H1 (cell line): ENCODE data around the gene NRXN2. TPM values are rescaled to one million over a fixed set of nuclear protein-coding genes. Genes with fewer than 3 reads are reported as not detected.
A peak's percentile ranks its signal among the peaks of the same experiment; 100 is the strongest.

Source experiments
- CTCF ChIA-PET: fragments of 300-600 bp; sonication (Branson Sonifier 250); formaldehyde crosslinking; loops from one replicate; lab custom pipeline; 2021; ENCODE audit not compliant: partially characterized antibody; lab: Charles Lee
- POLR2A ChIA-PET: fragments of 300-600 bp; sonication (Branson Sonifier 250); formaldehyde crosslinking; loops from one replicate; lab custom pipeline; 2021; ENCODE audit warnings: inconsistent platforms; ENCODE audit not compliant: partially characterized antibody; lab: Charles Lee
- DNase-seq, 2 experiments: peaks; one replicate each; pipeline versions ENCODE4 v3.0.0 to v3.0.0-alpha.2; 2010 to 2022; ENCODE audit warnings: low spot score in 2 of 2, low read depth in 1 of 2, mixed read lengths in 1 of 2
- FAIRE-seq: peaks from 2 replicates; lab custom pipeline; 2011; peaks lifted over from hg19 to GRCh38; lab: Jason Lieb, UNC
- H2AFZ ChIP-seq: 2 replicates; pipeline ENCODE4 v1.8.1; 2012; ENCODE audit warnings: low read length, inconsistent platforms
- H2AK5ac ChIP-seq: 2 replicates; pipeline ENCODE4 v1.6.1; 2013; ENCODE audit warnings: low read depth, low read length
- H2BK120ac ChIP-seq: replicated peaks from 2 replicates; pipeline ENCODE3; 2013; ENCODE audit warnings: low read depth, low read length, inconsistent platforms
- H2BK12ac ChIP-seq: 2 replicates; pipeline ENCODE4 v1.6.1; 2013; ENCODE audit warnings: low read depth, low read length
- H2BK15ac ChIP-seq: 2 replicates; pipeline ENCODE4 v1.6.1; 2013; ENCODE audit warnings: low read length
- H2BK20ac ChIP-seq: 2 replicates; pipeline ENCODE4 v1.6.1; 2013; ENCODE audit warnings: low read length
- H2BK5ac ChIP-seq: 2 replicates; pipeline ENCODE4 v1.6.1; 2013; ENCODE audit warnings: low read depth, low read length
- H3K14ac ChIP-seq: 2 replicates; pipeline ENCODE4 v1.6.1; 2013; ENCODE audit warnings: inconsistent platforms; ENCODE audit not compliant: insufficient read length
- H3K18ac ChIP-seq: 2 replicates; pipeline ENCODE4 v1.6.1; 2013; ENCODE audit warnings: low read length; ENCODE audit errors: extremely low read depth
- H3K23ac ChIP-seq: 2 replicates; pipeline ENCODE4 v1.6.1; 2013; ENCODE audit warnings: inconsistent platforms; ENCODE audit not compliant: insufficient read length
- H3K23me2 ChIP-seq: 2 replicates; pipeline ENCODE4 v1.6.1; 2013; ENCODE audit warnings: low read depth, low read length
- H3K27ac ChIP-seq: 2 replicates; pipeline ENCODE4 v1.6.1; 2011; ENCODE audit warnings: low read depth, low read length, inconsistent platforms
- H3K27me3 ChIP-seq, 4 experiments: replicated peaks in 1 of 4; 1 replicate in 1 of 4; 2 replicates in 3 of 4; pipeline versions ENCODE4 v1.6.1 to v1.8.1; 2011 to 2013; ENCODE audit warnings: low read length in 3 of 4, mild to moderate bottlenecking in 3 of 4, inconsistent platforms in 2 of 4, mixed read lengths in 2 of 4, moderate library complexity in 1 of 4; ENCODE audit not compliant: control insufficient read depth in 3 of 4, insufficient read depth in 3 of 4; ENCODE audit errors: extremely low read depth in 1 of 4
- H3K36me3 ChIP-seq, 4 experiments: 2 replicates each; pipeline versions ENCODE4 v1.6.1 to v1.8.1; 2011 to 2013; ENCODE audit warnings: mild to moderate bottlenecking in 4 of 4, low read length in 3 of 4, moderate library complexity in 2 of 4, control low read depth in 1 of 4, inconsistent platforms in 1 of 4; ENCODE audit not compliant: insufficient read depth in 4 of 4, control insufficient read depth in 2 of 4
- H3K4ac ChIP-seq: replicated peaks from 2 replicates; pipeline ENCODE3; 2013; ENCODE audit warnings: low read length, low read depth, mixed read lengths, inconsistent platforms; ENCODE audit not compliant: insufficient read length
- H3K4me1 ChIP-seq, 4 experiments: replicated peaks in 1 of 4; 1 replicate in 1 of 4; 2 replicates in 3 of 4; pipeline versions ENCODE4 v1.6.1 to v1.8.1; 2011 to 2013; ENCODE audit warnings: low read length in 3 of 4, inconsistent platforms in 2 of 4, mixed read lengths in 1 of 4; ENCODE audit not compliant: insufficient read depth in 4 of 4, control insufficient read depth in 3 of 4
- H3K4me2 ChIP-seq, 2 experiments: 2 replicates each; pipeline versions ENCODE4 v1.6.1 to v1.8.1; 2011 to 2013; ENCODE audit warnings: low read depth in 2 of 2, low read length in 2 of 2, control low read depth in 1 of 2, inconsistent platforms in 1 of 2, mild to moderate bottlenecking in 1 of 2; ENCODE audit not compliant: insufficient read depth in 1 of 2
- H3K4me3 ChIP-seq, 4 experiments: fragments of 200-600, 300-600 bp in 1 of 4; sonication (generic), shearing (Covaris generic), sonication (Bioruptor Twin) in 1 of 4; 2 replicates each; pipeline versions ENCODE4 v1.5.1 to v1.8.1; 2011 to 2016; ENCODE audit warnings: low read length in 4 of 4, low read depth in 3 of 4, control low read depth in 2 of 4, inconsistent platforms in 2 of 4, mild to moderate bottlenecking in 2 of 4, mixed read lengths in 1 of 4, moderate library complexity in 1 of 4; ENCODE audit not compliant: insufficient read depth in 2 of 4; ENCODE audit errors: extremely low read depth in 1 of 4
- H3K56ac ChIP-seq: replicated peaks from 2 replicates; pipeline ENCODE3; 2013; ENCODE audit warnings: low read depth, mild to moderate bottlenecking, mixed read lengths, low read length, inconsistent platforms; ENCODE audit not compliant: insufficient read length
- H3K79me1 ChIP-seq: 2 replicates; pipeline ENCODE4 v1.6.1; 2013; ENCODE audit warnings: low read depth, low read length, control low read depth
- H3K79me2 ChIP-seq, 2 experiments: 2 replicates each; pipeline versions ENCODE4 v1.6.1 to v1.8.1; 2012 to 2013; ENCODE audit warnings: low read length in 2 of 2, mild to moderate bottlenecking in 2 of 2, inconsistent platforms in 1 of 2; ENCODE audit not compliant: insufficient read depth in 2 of 2, control insufficient read depth in 1 of 2
- H3K9ac ChIP-seq, 4 experiments: replicated peaks in 1 of 4; 1 replicate in 1 of 4; 2 replicates in 3 of 4; pipeline versions ENCODE4 v1.6.1 to v1.8.1; 2011 to 2013; ENCODE audit warnings: low read depth in 3 of 4, low read length in 3 of 4, control low read depth in 2 of 4, mild to moderate bottlenecking in 2 of 4, moderate library complexity in 2 of 4, inconsistent platforms in 1 of 4; ENCODE audit errors: extremely low read depth in 1 of 4
- H3K9me3 ChIP-seq, 2 experiments: 2 replicates each; pipeline versions ENCODE4 v1.6.1 to v1.8.1; 2012 to 2013; ENCODE audit warnings: mild to moderate bottlenecking in 2 of 2, moderate library complexity in 2 of 2, control low read depth in 1 of 2, inconsistent platforms in 1 of 2, low read depth in 1 of 2, low read length in 1 of 2, mixed read lengths in 1 of 2; ENCODE audit not compliant: insufficient read depth in 2 of 2
- H4K20me1 ChIP-seq, 2 experiments: replicated peaks in 1 of 2; 2 replicates each; pipeline versions ENCODE3 to v1.8.1; 2011 to 2013; ENCODE audit warnings: inconsistent platforms in 2 of 2, low read length in 2 of 2, mild to moderate bottlenecking in 1 of 2; ENCODE audit not compliant: insufficient read depth in 2 of 2, control insufficient read depth in 1 of 2
- H4K5ac ChIP-seq: 2 replicates; pipeline ENCODE4 v1.6.1; 2013; ENCODE audit warnings: low read length, low read depth, mixed read lengths, inconsistent platforms; ENCODE audit not compliant: insufficient read length
- H4K8ac ChIP-seq: 2 replicates; pipeline ENCODE4 v1.8.0; 2013; ENCODE audit warnings: mild to moderate bottlenecking, moderate library complexity, low read length, inconsistent platforms; ENCODE audit not compliant: insufficient read depth; ENCODE audit errors: extremely low read depth
- H4K91ac ChIP-seq: replicated peaks from 2 replicates; pipeline ENCODE3; 2013; ENCODE audit warnings: low read length, mixed read lengths, inconsistent platforms; ENCODE audit not compliant: insufficient read length
- ASH2L ChIP-seq: fragments of 200-600, 300-600 bp; sonication (generic); IDR thresholded peaks from one replicate; pipeline ENCODE4 v1.7.1; 2017; ENCODE audit warnings: low read length
- BACH1 ChIP-seq: IDR thresholded peaks from 2 replicates; pipeline ENCODE4 v1.6.1; 2012; ENCODE audit warnings: low read length, improper control_type of control experiment
- CBX5 ChIP-seq: fragments of 300-800, 300-1000 bp; sonication (generic); IDR thresholded peaks from 2 replicates; pipeline ENCODE4 v1.7.1; 2016; ENCODE audit warnings: antibody characterized with exemption, low read length, low read depth
- CBX8 ChIP-seq: fragments of 300-800, 300-1000 bp; sonication (generic); IDR thresholded peaks from 2 replicates; pipeline ENCODE4 v1.7.1; 2016; ENCODE audit warnings: low read depth, low read length, borderline replicate concordance
- CEBPB ChIP-seq: IDR thresholded peaks from 2 replicates; pipeline ENCODE4 v1.6.1; 2012; ENCODE audit warnings: low read depth, low read length
- CHD2 ChIP-seq: IDR thresholded peaks from 2 replicates; pipeline ENCODE4 v1.6.1; 2012; ENCODE audit warnings: low read length, improper control_type of control experiment
- E2F6 ChIP-seq: IDR thresholded peaks from 2 replicates; pipeline ENCODE4 v1.6.1; 2012; ENCODE audit warnings: inconsistent platforms
- SRF ChIP-seq: IDR thresholded peaks from 2 replicates; pipeline ENCODE4 v1.6.1; 2011; ENCODE audit warnings: mild to moderate bottlenecking, low read depth, low read length, moderate library complexity
- TAF7 ChIP-seq: optimal IDR thresholded peaks from 2 replicates; pipeline ENCODE3; 2011; ENCODE audit warnings: low read depth, mild to moderate bottlenecking, inconsistent platforms, low read length, moderate library complexity, borderline replicate concordance
- TCF12 ChIP-seq: IDR thresholded peaks from 2 replicates; pipeline ENCODE4 v1.6.1; 2011; ENCODE audit warnings: low read depth, mild to moderate bottlenecking, low read length
- ZNF274 ChIP-seq: IDR thresholded peaks from 2 replicates; pipeline ENCODE4 v1.7.0; 2012; ENCODE audit warnings: low read length, borderline replicate concordance; ENCODE audit errors: extremely low read depth
- WGBS, 2 experiments: shearing (Covaris generic) in 1 of 2; methylation state at CpG; one replicate each; pipeline versions ENCODE4 v1.1.6 to v1.1.7; 2013 to 2015; ENCODE audit warnings: low lambda C conversion rate in 2 of 2, mixed read lengths in 2 of 2, inconsistent platforms in 1 of 2, low coverage in 1 of 2, missing lambda C conversion rate in 1 of 2; ENCODE audit not compliant: insufficient replicate concordance in 2 of 2, insufficient coverage in 1 of 2, insufficient read length in 1 of 2; ENCODE audit errors: extremely low coverage in 1 of 2, missing lambda C conversion rate in 1 of 2; 5-methylcytosine and 5-hydroxymethylcytosine counted together
- polyA plus RNA-seq, 7 experiments: library from polyadenylated mRNA; depleted of rRNA in 3 of 7; stranded (reverse) in 5 of 7; unstranded in 2 of 7; fragments of >200 nt in 5 of 7; fragments of 200-250 nt in 2 of 7; gene quantifications; 1 replicate in 5 of 7; 2 replicates in 1 of 7; 4 replicates in 1 of 7; pipeline versions ENCODE4 v1.2.1 to v1.2.3, GENCODE V29; 2011 to 2013; ENCODE audit warnings: missing spikeins in 2 of 7, mixed read lengths in 2 of 7
- total RNA-seq: library from RNA; stranded (reverse); fragmentation: NEBNext Ultra II Directional; extraction: Animal tissue kit (Norgen Biotek cat#: 25700); gene quantifications from 2 replicates; pipeline ENCODE4 v1.2.1, GENCODE V29; 2021

NRXN2 gene
- total and polyA plus RNA-seq, 2 of the 8 experiments (the other 6 are each of a cell fraction or from before 2014, with no cell fraction given): 1.3 to 11.5 TPM

DNA sequence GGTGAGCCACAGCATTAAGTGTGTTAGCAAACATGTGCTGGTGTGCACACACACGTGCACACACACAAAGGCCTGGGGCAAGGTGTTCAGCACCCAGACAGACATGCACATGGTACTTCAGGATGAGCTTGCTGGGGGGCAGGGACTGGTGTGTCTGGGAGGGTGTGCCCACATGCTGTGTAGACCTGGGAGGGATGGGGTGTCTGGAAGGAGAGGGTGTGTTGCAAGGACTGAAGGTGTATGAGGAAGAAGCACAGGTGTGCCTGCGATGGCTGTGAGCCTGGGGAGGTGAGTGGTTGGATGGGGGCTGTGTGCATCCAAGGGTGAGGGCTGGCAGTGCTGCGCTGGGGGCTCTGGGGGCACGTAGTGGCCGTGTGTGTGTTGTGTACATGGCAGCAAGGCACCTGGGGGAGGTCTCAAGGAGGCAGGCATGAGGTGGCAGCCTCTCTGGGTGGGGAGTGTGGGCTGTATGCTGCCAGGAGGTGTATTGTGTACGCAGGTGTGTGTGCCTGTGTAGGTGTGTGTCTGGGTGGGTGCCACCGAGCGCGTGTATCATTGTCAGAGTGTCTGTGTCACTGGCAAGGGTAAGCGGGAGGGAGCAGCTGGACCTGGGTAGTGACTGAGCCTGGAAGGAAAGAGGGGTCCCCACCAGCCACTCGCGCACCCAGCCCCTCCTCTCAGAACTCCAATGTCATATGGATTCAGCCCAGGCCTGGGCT is 2.2 kb downstream of the NRXN2 start:
- no peak overlapping the region for H2AFZ ChIP-seq
- H3K27me3 ChIP-seq: peaks cover 7 to 20% (median 19%) of the 10 kb centered on the region in 4 experiments
- peak overlapping the region; percentile 75; the same call in 1 of the 2 replicates for H2BK20ac ChIP-seq
- 0 out of 2 replicates have a peak overlapping the region, but pooled peaks have one; percentile 44 for H2BK5ac ChIP-seq
- peak overlapping the region; percentile 44; the same call in 1 of the 2 replicates for H2AK5ac ChIP-seq
- H3K23ac ChIP-seq: no peak overlapping the region
- peaks cover 4% of the 10 kb centered on the region; the same call in 1 of the 2 replicates for H3K79me1 ChIP-seq
- no peak overlapping the region for H3K4me2 ChIP-seq
- H3K18ac ChIP-seq: no peak overlapping the region; the same call in 1 of the 2 replicates
- H3K4me3 ChIP-seq: no peak overlapping the region
- no peak for TF ChIP-seq BACH1
- TF ChIP-seq CHD2: no peak
- TF ChIP-seq E2F6: no peak
- no peak for TF ChIP-seq ZNF274
- no peak for TF ChIP-seq TAF7
- TF ChIP-seq SRF: no peak
- TF ChIP-seq TCF12: no peak
- no peak for TF ChIP-seq CBX5
- no peak for TF ChIP-seq CBX8
- TF ChIP-seq ASH2L: no peak
- TF ChIP-seq CEBPB: no peak
- H3K4ac ChIP-seq: no peak overlapping the region
- peaks cover 8% of the 10 kb centered on the region; the same call in 1 of the 2 replicates for H3K23me2 ChIP-seq
- H4K5ac ChIP-seq: no peak overlapping the region
- no peak overlapping the region for H3K27ac ChIP-seq
- POLR2A ChIA-PET: no interaction called here
- WGBS, 2 experiments: 87% methylated on average over 12 of the region's 12 CpGs; no CpG with 5 or more reads in 1 of the 2 experiments
- no peak overlapping the region for H3K14ac ChIP-seq
- no peaks in the 10 kb centered on the region for H3K79me2 ChIP-seq
- H4K20me1 ChIP-seq: no peaks in the 10 kb centered on the region
- FAIRE-seq: no peak
- no peak overlapping the region for H2BK120ac ChIP-seq
- no peaks in the 10 kb centered on the region for H3K9me3 ChIP-seq
- H3K9ac ChIP-seq: no peak overlapping the region
- H3K36me3 ChIP-seq: no peaks in the 10 kb centered on the region
- H4K8ac ChIP-seq: no peak overlapping the region
- peak overlapping the region; percentile 92; the same call in 1 of the 2 replicates for H2BK15ac ChIP-seq
- H3K4me1 ChIP-seq: peaks cover 10 to 29% (median 21%) of the 10 kb centered on the region in 4 experiments
- 0 out of 2 replicates have a peak overlapping the region, but pooled peaks have one; percentile 80 for H2BK12ac ChIP-seq
- no peak for DNase-seq
- no peak overlapping the region for H3K56ac ChIP-seq
- no peak overlapping the region for H4K91ac ChIP-seq
- CTCF ChIA-PET: interaction anchor here (0.9 to 4.7 kb wide), 3 partner anchors 22 to 69 kb away, joined by 3 to 30 read pairs (median 18); partner anchors contain the start of gene RASGRP2
